SK-N-SH treated with all-trans-retinoic acid at 6 μM for 48 hours (cell line): Measurements from ENCODE around the gene CEP57.

Experiments used
- CSRNP3 ChIP-seq: fragments of 250-450 bp; sonication (Bioruptor Pico); IDR thresholded peaks from 2 replicates; pipeline ENCODE4 v1.5.1; 2021; ENCODE audit warnings: mild to moderate bottlenecking, moderate library complexity
- ESRRG ChIP-seq: fragments of 250-450 bp; sonication (Bioruptor Pico); IDR thresholded peaks from 2 replicates; pipeline ENCODE4 v1.6.1; 2021; ENCODE audit warnings: mild to moderate bottlenecking
- ISL1 ChIP-seq: fragments of 250-450 bp; sonication (Bioruptor Pico); IDR thresholded peaks from 2 replicates; pipeline ENCODE4 v2.1.2; 2022; ENCODE audit warnings: mild to moderate bottlenecking, moderate library complexity
- PATZ1 ChIP-seq: fragments of 250-450 bp; sonication (Bioruptor Pico); IDR thresholded peaks from 2 replicates; pipeline ENCODE4 v1.8.0; 2020; ENCODE audit warnings: mild to moderate bottlenecking, moderate library complexity, borderline replicate concordance
- TCF4 ChIP-seq: fragments of 250-450 bp; sonication (Bioruptor Pico); IDR thresholded peaks from 2 replicates; pipeline ENCODE4 v1.8.0; 2021; ENCODE audit warnings: mild to moderate bottlenecking, moderate library complexity, borderline replicate concordance
- ZFP30 ChIP-seq: fragments of 450-650 bp; formaldehyde crosslinking; IDR thresholded peaks from 2 replicates; pipeline ENCODE4 v1.5.0; 2022; ENCODE audit warnings: mild to moderate bottlenecking, moderate library complexity
- ZNF565 ChIP-seq: fragments of 450-650 bp; formaldehyde crosslinking; conservative IDR thresholded peaks from 2 replicates; pipeline ENCODE4 v1.5.0; 2020; ENCODE audit warnings: low read depth, mild to moderate bottlenecking, moderate library complexity
- ZNF70 ChIP-seq: fragments of 450-650 bp; formaldehyde crosslinking; IDR thresholded peaks from 2 replicates; pipeline ENCODE4 v1.5.0; 2020; ENCODE audit warnings: mild to moderate bottlenecking, moderate library complexity

GRCh38 chr11:95877291-95877690 is 87.0 kb downstream of the CEP57 start:
- no peak for TF ChIP-seq ZFP30 (CRISPR knock-in tag)
- no peak for TF ChIP-seq CSRNP3 (CRISPR knock-in tag)
- no peak for TF ChIP-seq ZNF70 (CRISPR knock-in tag)
- no peak for TF ChIP-seq ZNF565
- TF ChIP-seq ISL1 (CRISPR knock-in tag) = no peak
- no peak for TF ChIP-seq PATZ1
- no peak for TF ChIP-seq ESRRG
- no peak for TF ChIP-seq TCF4 (CRISPR knock-in tag)
